Skin of body (tissue), 2 donors: ENCODE data around the gene MAD1L1. TPM values are rescaled to one million over a fixed set of nuclear protein-coding genes. Genes with fewer than 3 reads are reported as not detected.
"Not testable (repeated sequence)": the region's sequence is repeated elsewhere in the genome, so short reads cannot be mapped to it uniquely, and the experiment has no call there.

Experiments used
- DNase-seq: peaks from one replicate; lab custom pipeline; 2025; lab: John Stamatoyannopoulos, UW
- total RNA-seq: library from RNA; depleted of rRNA; stranded (reverse); fragments of >200 nt; gene quantifications from one replicate; pipeline ENCODE4 v1.2.3, GENCODE V29; 2014

MAD1L1 gene
- total RNA-seq, 1 donor from 2014 or later = 28.5 TPM

DNA sequence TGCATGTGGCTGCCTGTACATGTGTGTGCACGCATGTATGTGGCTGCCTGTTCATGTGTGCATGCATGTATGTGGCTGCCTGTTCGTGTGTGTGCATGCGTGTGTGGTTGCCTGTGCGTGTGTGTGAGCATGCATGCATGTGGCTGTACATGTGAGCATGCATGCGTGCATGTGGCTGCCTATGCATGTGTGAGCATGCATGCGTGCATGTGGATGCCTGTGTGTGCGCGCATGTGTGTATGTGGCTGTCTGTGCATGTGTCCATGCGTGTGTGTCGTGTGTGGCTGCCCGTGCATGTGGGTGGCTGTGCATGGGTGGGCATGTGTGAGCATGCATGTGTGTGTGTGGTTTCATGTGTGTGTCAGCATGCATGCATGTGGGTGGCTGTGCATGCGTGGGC, 344.3 kb downstream of the MAD1L1 start:
- no peak for DNase-seq

DNA sequence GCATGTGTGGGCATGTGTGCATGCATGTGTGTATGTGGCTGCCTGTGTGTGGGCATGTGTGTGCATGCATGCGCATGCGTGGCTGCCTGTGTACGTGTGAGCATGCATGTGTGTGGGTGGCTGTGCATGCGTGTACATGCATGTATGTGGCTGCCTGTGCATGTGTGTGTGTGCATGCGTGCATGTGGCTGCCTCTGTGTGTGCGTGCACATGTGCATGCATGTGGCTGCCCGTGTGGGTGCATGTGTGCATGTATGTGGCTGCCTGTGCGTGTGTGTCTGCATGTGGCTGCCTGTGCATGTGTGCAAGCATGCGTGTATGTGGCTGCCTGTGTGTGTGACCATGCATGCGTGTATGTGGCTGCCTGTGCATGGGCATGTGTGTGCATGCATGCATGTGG, 345.5 kb downstream of the MAD1L1 start:
- no peak for DNase-seq

DNA sequence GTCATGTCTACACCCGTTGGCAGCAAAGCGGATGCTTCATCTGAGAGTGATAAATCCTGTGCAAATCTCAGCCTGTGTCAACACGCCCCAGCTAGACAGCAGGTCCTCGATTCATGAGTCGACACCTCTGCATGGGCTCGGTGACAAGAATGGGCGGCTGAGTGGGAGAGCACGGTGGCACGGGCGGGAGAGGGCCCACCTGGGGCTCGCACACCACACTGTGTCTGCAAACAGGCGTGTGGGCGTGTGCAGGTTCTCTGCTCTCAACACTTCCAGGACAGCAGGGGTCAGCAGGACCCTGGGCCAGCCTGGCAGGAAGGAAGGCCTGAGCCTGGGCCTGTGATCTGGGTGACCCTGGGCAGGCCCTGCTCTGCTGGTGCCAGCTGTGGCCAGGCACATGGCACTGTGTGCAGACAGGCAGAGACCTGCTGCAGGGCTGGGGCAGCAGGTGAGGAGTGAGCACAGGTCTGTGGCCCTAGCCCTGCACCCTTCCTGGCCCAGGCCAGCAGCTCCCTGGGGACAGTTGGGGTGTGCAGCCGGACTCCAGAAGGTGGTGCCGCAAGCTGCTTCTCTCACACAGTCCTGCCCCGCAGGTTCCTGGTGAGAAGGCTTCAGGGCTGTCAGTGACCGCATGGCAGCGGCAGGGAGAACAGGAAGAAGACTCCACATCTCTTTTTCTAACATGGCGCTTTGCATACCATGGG, 346.2 kb downstream of the MAD1L1 start:
- DNase-seq = no peak

DNA sequence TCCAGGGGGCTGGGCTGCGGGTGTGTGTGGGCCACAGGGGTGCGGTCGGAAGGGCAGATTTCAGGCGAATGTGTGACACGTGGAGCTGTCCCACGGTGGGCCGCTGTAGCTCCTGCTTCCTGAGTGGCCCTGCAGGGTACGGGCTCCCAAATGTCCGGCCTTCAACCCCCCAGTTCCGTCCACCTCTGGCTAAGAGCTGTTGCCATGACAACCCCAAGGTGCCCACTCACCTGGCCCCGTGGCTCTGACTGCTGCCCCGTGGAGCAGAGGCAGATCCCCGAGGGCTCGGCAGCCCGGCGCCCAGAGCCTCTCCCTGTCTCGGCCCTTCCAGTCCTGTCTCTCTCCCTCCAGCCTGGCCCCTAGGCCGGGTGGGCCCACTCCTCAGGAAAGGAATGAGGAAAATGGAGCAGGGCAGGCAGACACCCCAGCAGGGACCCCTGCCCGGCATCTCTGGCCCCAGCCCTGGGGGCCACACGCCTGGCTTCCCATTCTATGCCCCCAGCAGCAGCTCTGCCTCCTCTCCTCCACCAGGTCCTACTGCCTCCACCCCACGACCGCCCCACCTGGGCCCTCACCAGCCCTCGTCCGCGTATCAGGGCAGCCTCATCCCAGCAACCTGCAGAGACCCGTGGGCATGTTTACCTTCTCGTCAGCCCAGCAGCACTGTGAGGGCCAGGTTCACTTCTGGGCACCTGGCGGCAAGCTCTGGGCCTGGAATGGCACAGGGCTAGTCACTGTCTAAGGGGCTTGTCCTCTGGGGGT, 347.1 kb downstream of the MAD1L1 start:
- no peak for DNase-seq

DNA sequence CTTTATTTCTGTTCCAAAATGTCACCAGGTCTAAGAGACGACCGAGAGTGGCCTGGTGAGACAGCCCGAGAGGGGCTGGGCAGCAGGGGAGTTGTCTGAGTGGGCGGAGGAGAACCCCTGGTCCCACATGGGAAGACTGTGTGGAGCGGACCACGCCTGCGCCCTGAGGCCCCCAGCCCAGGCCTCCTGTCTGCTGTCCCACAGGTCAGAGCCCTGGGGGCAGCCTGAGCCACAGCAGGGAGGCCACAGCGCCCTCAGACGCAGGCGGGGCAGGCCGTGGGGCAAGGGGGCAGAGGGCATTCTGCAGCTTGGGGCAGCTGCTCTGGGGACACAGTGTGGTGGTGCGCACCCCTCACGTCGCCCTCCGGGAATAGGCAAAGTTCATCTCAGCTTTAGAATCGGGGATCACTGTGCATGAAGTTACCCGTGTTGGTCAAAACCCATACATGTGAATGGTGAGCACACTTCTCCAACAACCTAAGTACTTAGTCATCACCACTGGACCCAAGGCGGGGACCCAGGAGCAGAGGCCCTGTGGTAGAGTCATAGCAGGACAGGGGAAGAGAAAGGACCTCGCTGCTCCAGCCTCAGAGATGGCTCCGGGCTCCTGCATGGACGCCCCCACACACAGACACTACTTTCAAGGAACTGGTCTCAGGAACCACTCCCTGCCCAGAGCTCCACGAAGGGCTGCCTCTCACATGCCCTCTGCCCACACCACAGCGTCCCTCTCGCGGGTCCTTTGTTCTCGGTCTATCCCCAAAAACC, 348.0 kb downstream of the MAD1L1 start:
- DNase-seq = no peak

DNA sequence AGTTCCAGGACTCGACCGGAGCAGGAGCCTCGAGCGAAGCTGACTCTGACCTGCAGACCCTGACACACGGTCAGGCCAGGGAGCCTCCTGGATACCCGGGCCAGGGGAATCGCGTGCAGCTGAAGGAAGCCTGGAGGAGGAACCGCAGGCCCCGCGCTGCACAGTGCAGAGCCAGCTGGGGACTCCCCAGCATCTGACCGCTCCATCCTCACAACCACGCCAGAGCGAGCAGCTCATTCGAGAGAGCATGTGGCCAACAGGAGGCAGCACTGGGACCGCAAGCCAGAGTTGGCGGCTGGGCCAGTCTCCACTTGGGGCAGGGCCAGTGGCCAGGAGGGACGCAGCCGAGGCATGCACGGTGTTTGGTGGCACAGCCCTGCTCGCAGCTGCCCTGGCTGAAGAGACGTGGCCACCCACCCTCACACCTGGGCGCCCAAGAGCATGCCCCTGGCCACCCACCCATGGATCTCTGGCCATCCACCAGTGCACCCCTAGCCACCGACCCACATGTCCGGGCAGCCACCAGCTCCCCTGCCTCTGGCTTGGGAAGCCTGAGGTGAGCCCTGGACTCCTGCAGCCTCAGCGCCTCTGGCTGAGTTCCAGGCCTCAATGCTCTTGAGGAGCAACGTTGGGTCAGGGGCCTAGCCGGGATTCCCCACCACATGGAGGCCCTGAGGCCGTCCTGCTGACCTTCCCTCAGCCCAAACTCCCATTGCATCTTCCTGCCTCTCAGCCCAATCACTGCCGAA, 348.7 kb downstream of the MAD1L1 start:
- no peak for DNase-seq

DNA sequence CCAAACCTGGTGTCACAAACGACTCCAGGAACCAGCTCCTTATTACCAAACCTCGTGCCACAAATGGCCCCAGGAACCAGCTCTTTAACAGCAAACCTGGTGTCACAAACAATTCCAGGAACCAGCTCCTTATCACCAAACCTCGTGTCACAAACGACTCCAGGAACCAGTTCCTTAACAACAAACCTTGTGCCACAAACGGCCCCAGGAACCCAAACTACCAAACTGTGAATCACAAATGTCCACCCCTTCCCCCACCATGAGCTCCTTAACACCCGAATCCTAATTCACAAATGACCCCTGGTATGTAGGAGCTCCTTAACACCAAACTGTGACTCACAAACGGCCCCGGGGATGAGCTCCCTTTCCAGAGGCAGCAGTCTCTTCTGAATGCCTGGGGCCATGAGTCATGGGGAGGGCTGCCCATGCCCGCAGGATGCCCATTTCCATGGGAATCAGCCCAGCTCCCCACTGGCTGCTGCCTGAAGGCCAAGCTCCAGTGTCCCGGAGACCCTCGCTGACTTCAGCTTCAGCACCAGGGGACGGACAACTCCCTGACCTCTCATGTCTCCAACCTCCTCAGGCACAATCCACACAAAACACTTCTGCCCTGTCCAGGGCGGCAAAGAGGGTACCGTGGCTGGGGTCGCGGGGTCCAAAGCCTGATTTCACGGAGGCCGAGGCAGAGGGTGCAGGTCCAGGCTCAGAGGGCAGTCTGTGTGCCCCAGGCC, 349.5 kb downstream of the MAD1L1 start:
- no peak for DNase-seq

DNA sequence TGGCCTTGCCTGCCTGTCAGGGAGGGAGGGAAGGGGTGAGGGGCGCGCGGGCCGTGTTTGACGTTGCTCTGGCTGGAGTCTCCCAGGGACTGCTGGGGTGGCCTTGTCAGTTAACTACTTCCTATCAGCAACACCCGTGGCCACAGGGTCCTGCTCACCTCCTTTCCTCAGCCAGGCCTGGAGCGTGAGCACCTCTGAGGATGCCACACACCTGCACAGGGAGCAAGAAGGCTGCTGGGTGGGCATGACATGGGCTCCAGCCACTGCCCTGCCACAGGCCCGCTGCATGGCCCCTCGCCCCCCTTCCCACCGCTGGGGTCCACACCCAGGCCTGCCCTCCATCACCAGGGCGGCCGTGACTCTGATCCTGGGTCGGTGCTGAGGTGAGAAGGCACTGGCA, 350.3 kb downstream of the MAD1L1 start:
- DNase-seq = no peak

DNA sequence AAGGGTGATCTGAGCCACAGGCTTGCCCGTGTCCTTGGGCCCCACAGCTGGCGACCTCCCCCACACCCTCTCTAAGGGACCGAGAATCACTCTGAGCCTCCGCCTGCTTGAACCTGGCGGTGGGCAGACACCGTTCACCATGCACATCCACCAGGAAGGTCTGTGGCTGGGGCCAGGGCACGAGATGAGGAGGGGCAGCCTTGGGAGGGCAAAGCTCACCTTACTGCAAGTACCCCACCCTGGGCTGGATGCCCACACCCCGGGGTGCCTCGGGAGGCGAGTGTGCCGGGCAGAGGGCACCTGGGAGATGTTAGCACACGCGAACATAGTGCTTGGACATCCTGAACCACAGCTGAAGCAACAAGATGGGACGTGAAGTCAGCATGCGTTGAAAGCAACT, 350.8 kb downstream of the MAD1L1 start:
- DNase-seq = no peak

DNA sequence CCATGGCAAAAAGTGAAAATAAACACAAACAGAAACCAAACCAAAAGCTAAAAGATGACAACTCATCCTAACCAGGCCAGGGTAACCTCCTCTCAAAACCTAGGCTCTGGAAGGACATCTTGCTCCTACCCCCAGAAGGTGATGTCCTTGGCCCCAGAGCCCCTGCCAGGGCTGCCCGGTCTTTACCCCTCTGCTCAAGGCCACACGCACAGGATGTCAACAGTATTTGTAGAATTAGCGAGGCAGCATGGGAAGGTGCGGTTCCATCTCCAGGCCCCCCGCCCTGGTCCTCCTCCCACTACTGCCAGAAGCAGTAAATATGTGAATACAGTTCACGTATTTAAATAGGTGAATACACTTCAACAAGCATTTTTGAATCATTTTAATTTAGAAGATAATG, 356.1 kb downstream of the MAD1L1 start:
- DNase-seq = not testable (repeated sequence)

DNA sequence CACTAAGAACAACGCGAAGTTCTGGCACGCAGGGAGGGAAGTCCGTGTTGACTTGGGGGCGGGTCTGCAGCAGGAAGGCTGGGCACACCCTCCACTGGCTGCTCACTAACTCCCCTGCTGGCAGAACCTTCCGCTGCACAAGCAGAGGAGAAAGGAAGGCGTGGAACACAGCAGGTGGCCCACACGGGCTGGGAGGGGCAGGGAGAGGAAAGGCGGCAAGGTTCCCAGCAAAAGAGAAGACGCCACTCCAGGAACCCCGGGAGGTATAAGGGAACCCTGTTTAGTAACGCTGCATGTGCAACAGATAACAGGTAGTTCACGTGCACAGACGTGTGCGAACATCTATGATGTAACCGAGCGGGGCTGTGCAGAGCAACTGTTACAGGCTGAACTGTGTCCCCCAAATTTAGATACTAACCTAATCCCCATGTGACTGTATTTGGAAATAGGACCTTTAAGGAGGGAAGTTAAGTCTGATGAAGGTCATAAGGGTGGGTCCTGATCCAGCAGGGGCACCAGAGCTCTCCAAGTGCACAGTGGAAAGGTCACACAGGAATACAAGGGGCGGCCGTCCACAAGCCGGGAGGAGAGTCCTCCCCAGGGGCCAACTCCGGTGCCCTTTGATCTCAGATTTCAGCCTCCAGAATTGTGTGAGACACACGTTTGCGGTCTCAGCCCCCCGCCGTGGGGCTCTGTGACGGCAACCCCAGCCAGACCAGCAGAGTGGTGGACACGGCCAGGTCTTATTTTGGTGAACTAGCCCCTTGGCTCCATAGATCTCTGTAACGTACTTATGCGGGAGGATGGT, 357.1 kb downstream of the MAD1L1 start:
- not testable (repeated sequence) for DNase-seq

DNA sequence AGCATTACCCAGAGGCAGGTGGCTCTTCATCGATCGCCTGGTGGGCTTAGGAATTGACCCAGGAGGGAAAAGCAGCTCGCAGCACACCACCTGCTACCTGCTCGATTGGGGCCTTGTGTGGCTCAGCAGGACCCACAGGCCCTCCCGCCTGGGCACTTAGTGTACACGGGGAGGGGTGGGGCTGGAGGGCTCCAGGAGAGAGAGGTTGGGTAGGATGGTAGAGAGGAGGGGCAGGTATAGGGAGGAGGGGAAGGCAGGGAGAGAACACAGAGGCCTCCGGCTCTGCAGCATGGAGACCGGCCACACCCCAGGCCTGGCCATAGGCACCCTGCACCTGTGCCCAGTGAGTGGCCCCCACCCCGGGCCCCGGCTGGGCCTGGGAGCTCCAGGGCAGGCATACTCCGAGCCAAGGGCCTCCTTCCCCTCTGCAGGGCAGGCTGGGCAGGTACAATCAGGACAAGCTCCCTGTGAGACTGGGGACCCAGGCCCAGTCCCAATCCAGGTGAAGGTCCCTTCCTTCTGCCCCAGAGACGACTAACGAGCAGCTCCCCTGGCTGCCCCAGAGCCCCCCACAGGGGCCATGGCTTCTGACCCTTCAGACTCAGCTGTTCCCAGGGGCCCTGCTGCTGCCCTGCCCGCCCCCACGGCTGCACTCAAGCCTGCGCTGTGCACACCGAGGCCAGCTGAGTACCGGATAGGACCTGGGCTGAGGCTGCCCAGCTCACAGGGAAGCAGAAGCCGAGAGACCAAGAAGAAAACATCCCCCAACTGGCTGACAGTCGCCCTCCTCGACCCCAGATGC, 358.0 kb downstream of the MAD1L1 start:
- DNase-seq = not testable (repeated sequence)

DNA sequence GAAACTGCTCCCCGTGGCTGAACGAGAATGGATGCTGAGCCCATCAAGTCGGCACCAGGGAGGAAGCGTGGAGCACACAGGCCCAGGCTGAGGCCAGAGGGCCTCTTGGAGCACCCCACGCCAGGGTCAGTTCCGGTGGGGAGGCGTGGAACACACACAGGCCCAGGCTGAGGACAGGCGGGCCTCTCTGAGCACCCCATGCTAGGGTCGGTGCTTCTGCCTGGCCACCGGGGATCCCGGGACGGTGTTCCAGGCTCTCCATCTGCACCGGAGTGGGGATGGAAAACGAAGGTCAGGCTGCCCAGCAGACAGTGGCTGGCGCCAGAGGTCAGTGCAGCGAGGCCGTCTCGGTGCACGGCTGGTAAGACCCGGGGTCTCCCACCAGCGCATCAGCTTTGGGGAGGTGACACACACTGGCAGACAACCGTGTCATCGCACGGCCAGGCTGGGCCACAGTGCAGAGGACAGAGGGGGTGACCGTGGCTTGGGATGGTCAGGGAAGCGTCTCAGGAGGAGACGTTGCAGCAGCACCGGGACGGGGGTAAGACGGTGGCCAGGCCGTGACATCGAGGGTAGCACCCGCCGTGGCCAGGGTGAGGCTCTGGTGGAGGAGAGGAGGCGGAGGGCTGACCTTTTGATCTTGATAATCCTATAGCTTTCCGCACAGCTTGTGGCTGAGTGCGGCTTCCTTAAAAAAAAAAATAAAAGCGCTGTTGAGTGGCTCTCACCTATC, 358.7 kb downstream of the MAD1L1 start:
- no peak for DNase-seq

DNA sequence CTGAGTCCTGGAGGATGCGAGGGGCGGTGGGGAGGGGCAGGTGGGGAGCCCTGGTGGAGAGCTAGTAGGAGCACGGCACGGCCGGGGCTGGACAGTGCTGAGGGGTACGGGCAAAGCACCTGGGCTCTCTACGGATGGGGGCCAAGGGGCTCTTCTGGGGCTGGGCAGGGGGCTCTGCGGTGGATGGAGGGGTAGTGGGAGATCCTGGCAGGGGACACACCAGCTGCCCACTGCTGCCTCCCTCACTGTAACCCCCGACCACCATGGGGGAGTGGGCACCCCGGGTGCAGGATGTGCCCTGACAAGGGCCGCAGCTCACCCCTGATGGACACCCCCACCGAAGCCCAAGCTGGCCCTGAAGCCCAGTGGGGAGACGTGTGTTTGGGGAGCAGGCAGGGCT, 359.3 kb downstream of the MAD1L1 start:
- no peak for DNase-seq

DNA sequence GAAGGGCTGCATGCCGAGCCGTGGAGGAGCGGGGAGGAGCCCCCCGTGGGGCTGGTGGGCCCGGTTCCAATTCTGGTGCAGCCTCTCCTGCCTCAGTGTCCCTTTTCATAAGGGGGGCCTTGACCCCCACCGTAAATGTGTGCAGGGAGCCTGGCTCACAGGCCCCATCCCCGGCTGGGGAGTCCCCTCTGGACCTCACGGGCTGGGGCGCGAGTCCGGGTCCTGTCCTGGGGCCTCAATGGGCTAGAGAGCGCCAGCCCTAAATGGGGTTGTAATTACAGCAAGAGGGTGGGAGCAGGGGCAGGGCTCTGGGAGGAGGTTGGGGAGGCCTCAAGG, 359.7 kb downstream of the MAD1L1 start:
- no peak for DNase-seq

DNA sequence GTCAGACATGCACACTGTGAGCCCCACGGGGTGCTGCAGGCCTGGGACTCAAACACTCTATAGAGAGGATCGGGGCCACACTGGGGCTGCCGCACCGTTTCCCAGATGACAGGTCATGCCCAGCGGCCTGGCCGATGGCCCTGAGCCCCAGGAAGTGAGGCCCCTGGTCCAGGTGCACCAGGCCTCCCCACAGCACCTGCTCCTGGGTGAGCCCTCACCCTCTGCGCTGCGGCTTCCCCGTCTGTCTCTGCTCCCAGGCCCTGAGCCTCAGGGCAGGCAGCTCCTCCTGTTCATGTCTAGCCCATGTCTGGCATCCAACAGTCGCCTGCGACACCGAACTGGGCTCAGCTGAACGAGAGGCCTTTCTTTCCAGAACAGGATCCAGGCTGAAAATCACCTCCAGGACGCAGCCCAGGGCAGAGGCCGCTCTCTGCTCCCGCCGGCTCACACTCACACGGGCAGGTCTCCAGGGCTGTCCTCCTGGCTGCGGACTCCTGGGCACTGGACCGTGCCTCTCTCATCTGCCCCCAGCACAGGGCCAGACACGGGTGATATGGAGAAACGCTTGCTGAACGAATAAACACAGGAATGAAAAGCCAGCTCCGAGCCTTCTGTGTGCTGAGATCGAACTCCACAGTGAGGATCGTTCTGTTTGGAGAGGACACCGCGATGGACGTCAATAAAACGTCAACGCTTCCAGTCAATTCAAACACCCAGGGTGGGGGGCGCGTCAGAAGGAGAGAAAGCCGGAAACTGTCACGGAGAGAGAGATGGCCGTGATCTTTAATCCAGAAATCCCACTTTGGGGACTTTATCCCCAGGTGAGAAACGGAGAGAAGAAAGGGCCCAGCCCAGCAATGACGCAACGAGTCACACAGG, 360.3 kb downstream of the MAD1L1 start:
- no peak for DNase-seq

DNA sequence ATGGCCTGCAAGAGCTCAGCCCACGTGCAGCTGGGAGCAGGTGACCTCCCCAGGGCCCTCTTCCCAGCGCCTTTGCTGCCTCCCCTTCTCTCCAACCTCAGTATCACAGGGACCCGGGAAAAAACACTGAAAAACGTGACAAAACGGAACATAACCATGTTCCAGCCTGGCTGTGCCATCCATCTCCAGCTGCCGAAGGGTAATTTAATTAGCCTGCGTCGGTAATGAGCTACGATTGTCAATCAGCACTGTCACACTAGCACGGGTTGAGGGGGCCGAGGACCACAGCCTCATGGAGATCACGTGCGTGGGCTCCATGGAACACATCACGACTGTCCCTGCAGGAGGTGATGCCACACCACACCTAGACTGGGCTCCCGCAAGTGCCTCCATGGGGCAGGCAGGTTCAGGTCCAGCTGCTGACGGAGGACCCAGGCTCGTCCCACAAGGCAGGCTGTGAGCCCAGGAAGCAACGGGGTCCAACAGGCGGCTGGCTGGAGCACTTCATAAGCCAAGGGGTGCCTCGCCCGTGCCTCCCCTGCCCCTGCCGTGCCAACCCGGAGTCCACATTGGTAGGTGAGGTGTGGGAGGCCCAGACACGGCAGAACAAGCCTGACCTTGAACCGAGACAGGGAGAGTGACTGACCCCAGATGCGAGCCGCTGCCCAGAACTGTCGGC, 363.2 kb downstream of the MAD1L1 start:
- DNase-seq = no peak
